GM23338 (cell line): ENCODE data around the gene TTLL8. TPM values are rescaled to one million over a fixed set of nuclear protein-coding genes. Genes with fewer than 3 reads are reported as not detected.

ENCODE experiments used
- ATAC-seq: fragments of 200-7000 bp; cut with Tn5 transposase; 3 replicates; pipeline ENCODE4 v1.9.1; 2020
- DNase-seq: peaks from one replicate; pipeline ENCODE4 v3.0.0-alpha.2; 2015; ENCODE audit warnings: low spot score
- H2AFZ ChIP-seq: fragments of 200-600 bp; sonication (generic); 2 replicates; pipeline ENCODE4 v1.8.0; 2016; ENCODE audit warnings: antibody characterized with exemption, mild to moderate bottlenecking, moderate library complexity
- H3F3A ChIP-seq: fragments of 200-600 bp; sonication (generic); replicated peaks from 2 replicates; pipeline ENCODE4 v1.8.0; 2017; ENCODE audit warnings: antibody characterized with exemption, mixed run types, low read depth
- H3K27ac ChIP-seq: fragments of 200-600 bp; sonication (generic); 2 replicates; pipeline ENCODE4 v1.6.1; 2016; ENCODE audit warnings: low read depth
- H3K27me3 ChIP-seq: fragments of 200-600 bp; sonication (generic); 2 replicates; pipeline ENCODE4 v1.8.0; 2016; ENCODE audit warnings: mild to moderate bottlenecking, mixed run types, moderate library complexity; ENCODE audit not compliant: insufficient read depth
- H3K36me3 ChIP-seq: fragments of 200-600 bp; sonication (generic); 2 replicates; pipeline ENCODE4 v1.8.0; 2016; ENCODE audit warnings: mild to moderate bottlenecking; ENCODE audit not compliant: insufficient read depth
- H3K4me1 ChIP-seq: fragments of 200-600 bp; sonication (generic); 2 replicates; pipeline ENCODE4 v1.8.0; 2016; ENCODE audit warnings: mild to moderate bottlenecking, moderate library complexity; ENCODE audit not compliant: insufficient read depth
- H3K4me2 ChIP-seq: fragments of 200-600 bp; sonication (generic); 2 replicates; pipeline ENCODE4 v1.7.1; 2017; ENCODE audit warnings: mixed run types
- H3K4me3 ChIP-seq: fragments of 200-600 bp; sonication (generic); 2 replicates; pipeline ENCODE4 v1.6.1; 2016; ENCODE audit warnings: mixed run types
- H3K79me2 ChIP-seq: fragments of 200-600 bp; sonication (generic); replicated peaks from 2 replicates; pipeline ENCODE4 v1.8.0; 2017; ENCODE audit warnings: mild to moderate bottlenecking; ENCODE audit not compliant: insufficient read depth
- H3K9me2 ChIP-seq: fragments of 200-600 bp; sonication (generic); 2 replicates; pipeline ENCODE4 v1.8.0; 2017; ENCODE audit not compliant: insufficient read depth
- H4K20me1 ChIP-seq: fragments of 200-600 bp; sonication (generic); replicated peaks from 2 replicates; pipeline ENCODE4 v1.8.0; 2017; ENCODE audit warnings: mild to moderate bottlenecking; ENCODE audit not compliant: insufficient read depth
- H3K27ac Mint-ChIP-seq: 2 replicates; pipeline ENCODE4 v1.8.0; 2020; ENCODE audit warnings: inconsistent platforms, mild to moderate bottlenecking, moderate library complexity, mixed read lengths
- H3K27me3 Mint-ChIP-seq: 3 replicates; pipeline ENCODE4 v1.8.0; 2022; ENCODE audit warnings: low read depth, mild to moderate bottlenecking, moderate library complexity, mixed read lengths, inconsistent platforms; ENCODE audit not compliant: insufficient read depth, poor library complexity
- H3K36me3 Mint-ChIP-seq: 3 replicates; pipeline ENCODE4 v1.8.0; 2021; ENCODE audit warnings: low read depth, mild to moderate bottlenecking, inconsistent platforms, moderate library complexity, mixed read lengths
- H3K4me1 Mint-ChIP-seq: 3 replicates; pipeline ENCODE4 v1.8.0; 2020; ENCODE audit warnings: mild to moderate bottlenecking, inconsistent platforms, mixed read lengths
- H3K4me3 Mint-ChIP-seq: 3 replicates; pipeline ENCODE4 v1.8.0; 2021; ENCODE audit warnings: moderate library complexity, mild to moderate bottlenecking, inconsistent platforms, mixed read lengths
- H3K9me3 Mint-ChIP-seq: 3 replicates; pipeline ENCODE4 v1.8.0; 2020; ENCODE audit warnings: moderate library complexity, mild to moderate bottlenecking, inconsistent platforms, mixed read lengths
- CREB1 ChIP-seq: fragments of 250-450 bp; sonication (Bioruptor Pico); IDR thresholded peaks from 2 replicates; pipeline ENCODE4 v1.5.0; 2020; ENCODE audit warnings: low read depth, mild to moderate bottlenecking, moderate library complexity
- ETS1 ChIP-seq: IDR thresholded peaks from 2 replicates; pipeline ENCODE4 v1.6.1; 2016; ENCODE audit warnings: antibody characterized with exemption
- EZH2 ChIP-seq: fragments of 200-600 bp; sonication (generic); IDR thresholded peaks from one replicate; pipeline ENCODE4 v1.8.0; 2017; ENCODE audit warnings: antibody characterized with exemption, mild to moderate bottlenecking, low read depth; ENCODE audit not compliant: unreplicated experiment
- EZH2phosphoT487 ChIP-seq: fragments of 200-600 bp; sonication (generic); IDR thresholded peaks from one replicate; pipeline ENCODE4 v1.8.1; 2018; ENCODE audit warnings: antibody characterized with exemption; ENCODE audit not compliant: unreplicated experiment
- JUNB ChIP-seq: IDR thresholded peaks from one replicate; pipeline ENCODE4 v1.6.1; 2016; ENCODE audit warnings: antibody characterized with exemption; ENCODE audit not compliant: unreplicated experiment
- NANOG ChIP-seq: IDR thresholded peaks from 2 replicates; pipeline ENCODE4 v1.6.1; 2016; ENCODE audit warnings: antibody characterized with exemption, borderline replicate concordance
- POLR2AphosphoS5 ChIP-seq: IDR thresholded peaks from 2 replicates; pipeline ENCODE4 v1.6.1; 2016; ENCODE audit warnings: antibody characterized with exemption, low read depth
- STAT1 ChIP-seq: IDR thresholded peaks from one replicate; pipeline ENCODE4 v1.6.1; 2016; ENCODE audit warnings: antibody characterized with exemption; ENCODE audit not compliant: unreplicated experiment
- ZNF331 ChIP-seq: fragments of 250-450 bp; sonication (Bioruptor Pico); IDR thresholded peaks from 2 replicates; pipeline ENCODE4 v1.5.0; 2020; ENCODE audit warnings: low read depth, mild to moderate bottlenecking, moderate library complexity
- polyA plus RNA-seq: library from polyadenylated mRNA; unstranded; fragments of >200 nt; fragmentation: Nextera tagmentation; extraction: Ambion mirVana; gene quantifications from 2 replicates; pipeline ENCODE4 v1.2.1, GENCODE V29; 2016
- total RNA-seq: library from RNA; depleted of rRNA; stranded (reverse); fragments of >200 nt; shearing (Covaris generic); gene quantifications from 2 replicates; pipeline ENCODE4 v1.2.3, GENCODE V29; 2014

Gene TTLL8
- total and polyA plus RNA-seq, 2 experiments from 2014 or later = not detected

GRCh38 chr22:49971232-49972162, 86.6 kb downstream of the TTLL8 start:
- no peaks in the 10 kb centered on the region for H3K36me3 ChIP-seq
- peaks cover 32% of the 10 kb centered on the region for H3K27me3 ChIP-seq
- H3K4me2 ChIP-seq = peak overlapping the region; percentile 85
- TF ChIP-seq EZH2 = peak; percentile 53
- TF ChIP-seq ZNF331 (CRISPR knock-in tag) = no peak
- no peak for TF ChIP-seq EZH2phosphoT487
- no peak for TF ChIP-seq ETS1
- no peak for TF ChIP-seq NANOG
- TF ChIP-seq STAT1 = no peak
- no peaks in the 10 kb centered on the region for H3K9me2 ChIP-seq
- no peak overlapping the region for H3K27ac Mint-ChIP-seq
- no peak overlapping the region for H3K27ac ChIP-seq
- H3K4me3 ChIP-seq = peak overlapping the region; percentile 55
- peaks cover 15% of the 10 kb centered on the region for H3K27me3 Mint-ChIP-seq
- no peaks in the 10 kb centered on the region; the same call in 2 of the 3 replicates for H3K9me3 Mint-ChIP-seq
- peak overlapping the region; percentile 88 for H2AFZ ChIP-seq
- no peaks in the 10 kb centered on the region for H3K36me3 Mint-ChIP-seq
- no peaks in the 10 kb centered on the region for H4K20me1 ChIP-seq
- H3K4me3 Mint-ChIP-seq = peak overlapping the region; percentile 64
- H3K4me1 ChIP-seq = no peaks in the 10 kb centered on the region
- peak; percentile 63 for ATAC-seq
- peaks cover 9% of the 10 kb centered on the region for H3K4me1 Mint-ChIP-seq
- DNase-seq = peak; percentile 61
- H3F3A ChIP-seq = peaks cover 10% of the 10 kb centered on the region; the same call in 1 of the 2 replicates
- H3K79me2 ChIP-seq = no peaks in the 10 kb centered on the region

GRCh38 chr22:49970528-49971231, 87.4 kb downstream of the TTLL8 start:
- Histone ChIP-seq H3K79me2 (no peaks in the 10 kb centered on the region), H4K20me1 (no peaks in the 10 kb centered on the region), H3K36me3 (no peaks in the 10 kb centered on the region), H3K4me2 (peak overlapping the region; percentile 85), H3K4me3 (peak overlapping the region; percentile 55), H3K27ac (no peak overlapping the region), H3F3A (peaks cover 10% of the 10 kb centered on the region; the same call in 1 of the 2 replicates), H2AFZ (peak overlapping the region; percentile 88), H3K9me2 (no peaks in the 10 kb centered on the region), H3K4me1 (no peaks in the 10 kb centered on the region), H3K27me3 (peaks cover 32% of the 10 kb centered on the region)
- Mint-ChIP-seq H3K4me3 (peak overlapping the region; percentile 64), H3K27me3 (peaks cover 15% of the 10 kb centered on the region), H3K9me3 (no peaks in the 10 kb centered on the region; the same call in 2 of the 3 replicates), H3K27ac (peak overlapping the region; percentile 53; the same call in 1 of the 2 replicates), H3K4me1 (peaks cover 9% of the 10 kb centered on the region), H3K36me3 (no peaks in the 10 kb centered on the region)
- no peak for TF ChIP-seq EZH2phosphoT487
- no peak for TF ChIP-seq JUNB
- TF ChIP-seq CREB1 (CRISPR knock-in tag) = peak; percentile 91
- TF ChIP-seq POLR2AphosphoS5 = peak; percentile 41; the same call in 1 of the 2 replicates
- peak; percentile 87 for DNase-seq
- ATAC-seq = peak; percentile 53
